Suprapubic skin (tissue), 3 donors: Measurements from ENCODE around the gene NAPB.

Source experiments
- EP300 ChIP-seq: sonication (generic); formaldehyde crosslinking; IDR thresholded peaks from one replicate; pipeline ENCODE4 v1.6.1; 2017; ENCODE audit warnings: antibody characterized with exemption
- TF ChIP-seq, protein P1 (sequence below), 2 donors: fragments of 200-600 bp in 1 of 2; fragments of 450-650 bp in 1 of 2; sonication (generic) in 1 of 2; IDR thresholded peaks; one replicate each; pipeline ENCODE4 v1.5.1; 2016 to 2019; ENCODE audit warnings: antibody characterized with exemption in 2 of 2, mild to moderate bottlenecking in 1 of 2, moderate library complexity in 1 of 2

DNA sequence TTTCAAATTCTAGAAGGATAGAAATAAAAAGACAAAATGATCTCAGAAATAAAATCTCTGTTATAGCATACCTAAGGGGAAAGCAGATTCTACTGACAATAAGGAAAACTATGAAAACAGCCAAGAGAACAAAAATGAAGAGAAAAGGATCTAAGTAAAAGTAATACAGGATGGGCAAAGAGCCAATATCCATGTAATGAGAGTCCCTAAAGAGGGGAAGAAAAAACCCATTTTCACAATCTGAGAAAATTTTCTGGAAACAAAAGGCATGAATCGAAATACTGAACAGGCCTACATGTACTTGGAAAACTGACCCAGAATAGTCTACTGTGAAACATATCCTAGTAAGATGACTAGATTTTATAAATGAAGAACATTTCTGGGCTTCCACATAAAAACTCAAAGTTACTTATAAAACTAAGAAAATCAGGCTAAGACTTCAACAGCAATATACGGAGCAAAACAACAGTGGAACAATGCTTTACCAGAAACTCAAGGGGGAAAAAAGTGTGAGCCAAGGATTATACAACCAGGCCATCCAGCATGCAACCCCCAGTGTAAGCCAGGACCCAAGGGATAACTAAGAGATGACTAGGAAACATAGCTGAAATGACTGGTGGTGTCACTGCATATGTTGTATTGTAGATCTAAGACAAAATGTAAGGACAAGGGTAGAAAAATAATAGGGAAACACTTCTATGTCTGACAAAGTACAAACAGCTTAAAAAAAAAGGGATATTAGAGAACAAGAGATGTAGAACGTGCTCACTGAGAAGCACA, 10.2 kb downstream of the NAPB start:
- TF ChIP-seq EP300: no peak
- TF ChIP-seq, protein P1, sequence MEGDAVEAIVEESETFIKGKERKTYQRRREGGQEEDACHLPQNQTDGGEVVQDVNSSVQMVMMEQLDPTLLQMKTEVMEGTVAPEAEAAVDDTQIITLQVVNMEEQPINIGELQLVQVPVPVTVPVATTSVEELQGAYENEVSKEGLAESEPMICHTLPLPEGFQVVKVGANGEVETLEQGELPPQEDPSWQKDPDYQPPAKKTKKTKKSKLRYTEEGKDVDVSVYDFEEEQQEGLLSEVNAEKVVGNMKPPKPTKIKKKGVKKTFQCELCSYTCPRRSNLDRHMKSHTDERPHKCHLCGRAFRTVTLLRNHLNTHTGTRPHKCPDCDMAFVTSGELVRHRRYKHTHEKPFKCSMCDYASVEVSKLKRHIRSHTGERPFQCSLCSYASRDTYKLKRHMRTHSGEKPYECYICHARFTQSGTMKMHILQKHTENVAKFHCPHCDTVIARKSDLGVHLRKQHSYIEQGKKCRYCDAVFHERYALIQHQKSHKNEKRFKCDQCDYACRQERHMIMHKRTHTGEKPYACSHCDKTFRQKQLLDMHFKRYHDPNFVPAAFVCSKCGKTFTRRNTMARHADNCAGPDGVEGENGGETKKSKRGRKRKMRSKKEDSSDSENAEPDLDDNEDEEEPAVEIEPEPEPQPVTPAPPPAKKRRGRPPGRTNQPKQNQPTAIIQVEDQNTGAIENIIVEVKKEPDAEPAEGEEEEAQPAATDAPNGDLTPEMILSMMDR (IDR thresholded peaks at IDR 0.05): no peak
